A549 (cell line): ENCODE data around the gene METTL16. TPM values are rescaled to one million over a fixed set of nuclear protein-coding genes. Genes with fewer than 3 reads are reported as not detected.
A peak's percentile ranks its signal among the peaks of the same experiment; 100 is the strongest.
"Not testable (repeated sequence)": the region's sequence is repeated elsewhere in the genome, so short reads cannot be mapped to it uniquely, and the experiment has no call there.

Experiments
- ATAC-seq, 2 experiments: fragments of 200-7000 bp in 1 of 2; fragments of >200 bp in 1 of 2; cut with Nextera tagmentation in 1 of 2; cut with Tn5 transposase in 1 of 2; 3 replicates each; pipeline versions ENCODE4 v1.8.0 to v1.9.1; 2018 to 2020; ENCODE audit warnings: mild to moderate bottlenecking in 1 of 2, moderate library complexity in 1 of 2
- CTCF ChIA-PET: fragments of 300-600 bp; sonication (Branson Sonifier 250); formaldehyde crosslinking; extraction: SDS; loops from one replicate; lab custom pipeline; 2021; ENCODE audit warnings: antibody characterized with exemption, inconsistent platforms; lab: Yijun Ruan, JAX
- POLR2A ChIA-PET: fragments of 350-600 bp; formaldehyde crosslinking; extraction: SDS; loops from one replicate; lab custom pipeline; 2021; ENCODE audit warnings: antibody characterized with exemption, inconsistent platforms; lab: Yijun Ruan, JAX
- DNase-seq, 2 experiments: peaks; one replicate each; pipeline versions ENCODE4 v3.0.0 to v3.0.0-alpha.2; 2011 to 2016; ENCODE audit warnings: low read depth in 1 of 2, low spot score in 1 of 2
- FAIRE-seq: peaks from 2 replicates; lab custom pipeline; 2011; peaks lifted over from hg19 to GRCh38; lab: Jason Lieb, UNC
- H3K27ac ChIP-seq, 2 experiments: fragments of >200 bp; sonication (Bioruptor Twin); formaldehyde crosslinking; 3 replicates each; pipeline ENCODE4 v1.5.1; 2016 to 2017
- H3K4me1 ChIP-seq: fragments of >200 bp; sonication (Bioruptor Twin); formaldehyde crosslinking; 3 replicates; pipeline ENCODE4 v1.6.1; 2016
- H3K4me2 ChIP-seq: fragments of >200 bp; sonication (Bioruptor Twin); formaldehyde crosslinking; 3 replicates; pipeline ENCODE4 v1.6.1; 2016
- H3K4me3 ChIP-seq: fragments of >200 bp; sonication (Bioruptor Twin); formaldehyde crosslinking; 3 replicates; pipeline ENCODE4 v1.5.1; 2016
- H3K9me3 ChIP-seq: fragments of >200 bp; sonication (Bioruptor Twin); formaldehyde crosslinking; 3 replicates; pipeline ENCODE4 v1.6.1; 2016
- CBX2 ChIP-seq: fragments of 200-600 bp; sonication (generic); IDR thresholded peaks from 2 replicates; pipeline ENCODE4 v1.6.1; 2016; ENCODE audit warnings: low read depth, mild to moderate bottlenecking, borderline replicate concordance
- CHD4 ChIP-seq: fragments of 200-600 bp; sonication (generic); IDR thresholded peaks from 2 replicates; pipeline ENCODE4 v1.6.1; 2016; ENCODE audit warnings: antibody characterized with exemption, mild to moderate bottlenecking, borderline replicate concordance
- CTCF ChIP-seq: fragments of >200 bp; sonication (Bioruptor Twin); formaldehyde crosslinking; IDR thresholded peaks from 3 replicates; pipeline ENCODE4 v1.5.1; 2016
- ESRRA ChIP-seq: fragments of 150-350 bp; IDR thresholded peaks from 2 replicates; pipeline ENCODE4 v1.6.1; 2014; ENCODE audit warnings: mild to moderate bottlenecking, low read length, borderline replicate concordance
- HOXB13 ChIP-seq: fragments of 250-450 bp; sonication (Bioruptor Pico); IDR thresholded peaks from 2 replicates; pipeline ENCODE4 v1.5.0; 2020; ENCODE audit warnings: low read depth, mild to moderate bottlenecking, moderate library complexity
- JUN ChIP-seq, 2 experiments: fragments of >200 bp; sonication (Bioruptor Twin); formaldehyde crosslinking; IDR thresholded peaks; 2 replicates in 1 of 2; 3 replicates in 1 of 2; pipeline ENCODE4 v1.6.1; 2016 to 2017
- JUNB ChIP-seq: fragments of >200 bp; sonication (Bioruptor Twin); formaldehyde crosslinking; IDR thresholded peaks from 2 replicates; pipeline ENCODE4 v1.6.1; 2016
- KDM5A ChIP-seq: fragments of 200-600 bp; sonication (generic); IDR thresholded peaks from 2 replicates; pipeline ENCODE4 v1.6.1; 2016; ENCODE audit warnings: antibody characterized with exemption, mild to moderate bottlenecking
- MYC ChIP-seq: IDR thresholded peaks from 2 replicates; pipeline ENCODE4 v1.6.1; 2012; ENCODE audit warnings: mild to moderate bottlenecking, inconsistent platforms, low read length, improper control_type of control experiment, borderline replicate concordance
- NR3C1 ChIP-seq: fragments of >200 bp; sonication (Bioruptor Twin); formaldehyde crosslinking; IDR thresholded peaks from 3 replicates; pipeline ENCODE4 v1.6.1; 2017
- POLR2A ChIP-seq: IDR thresholded peaks from 2 replicates; pipeline ENCODE4 v1.6.1; 2012; ENCODE audit warnings: mild to moderate bottlenecking, low read length
- RFX5 ChIP-seq: fragments of 450-650 bp; IDR thresholded peaks from 2 replicates; pipeline ENCODE4 v1.7.1; 2014; ENCODE audit warnings: antibody characterized with exemption, mild to moderate bottlenecking, moderate library complexity
- TFCP2L1 ChIP-seq: fragments of 250-450 bp; sonication (Bioruptor Pico); IDR thresholded peaks from 2 replicates; pipeline ENCODE4 v1.5.0; 2021; ENCODE audit warnings: mild to moderate bottlenecking
- USF2 ChIP-seq: fragments of 450-650 bp; IDR thresholded peaks from 2 replicates; pipeline ENCODE4 v1.6.1; 2014; ENCODE audit warnings: antibody characterized with exemption
- WGBS: methylation state at CpG from one replicate; pipeline ENCODE4 v1.1.6; 2017; ENCODE audit errors: missing lambda C conversion rate; 5-methylcytosine and 5-hydroxymethylcytosine counted together
- polyA plus RNA-seq, 4 experiments: library from polyadenylated mRNA; depleted of rRNA in 3 of 4; stranded (reverse); fragments of >200 nt; fragmentation: RNase III in 1 of 4; extraction: RNeasy Plus Mini Kit Qiagen cat#74134 plus additional on column Dnase treatment in 1 of 4; gene quantifications; 2 replicates in 3 of 4; 3 replicates in 1 of 4; pipeline ENCODE4 v1.2.3, GENCODE V29; 2011 to 2017
- TF ChIP-seq, protein P1 (sequence below): IDR thresholded peaks from 2 replicates; pipeline ENCODE4 v1.6.1; 2012
- TF ChIP-seq, protein P2 (sequence below): IDR thresholded peaks from 2 replicates; pipeline ENCODE4 v1.6.1; 2012; ENCODE audit warnings: low read depth, borderline replicate concordance
- TF ChIP-seq, protein P3 (sequence below): fragments of 150-350 bp; IDR thresholded peaks from 2 replicates; pipeline ENCODE4 v1.6.1; 2014; ENCODE audit warnings: low read depth, mild to moderate bottlenecking, low read length
- TF ChIP-seq, protein P4 (sequence below): IDR thresholded peaks from 2 replicates; pipeline ENCODE4 v1.6.1; 2012

The METTL16 gene
- polyA plus RNA-seq, 2 of the 4 experiments (the other 2 are of a cell fraction) = 26.5 to 58.0 TPM

DNA sequence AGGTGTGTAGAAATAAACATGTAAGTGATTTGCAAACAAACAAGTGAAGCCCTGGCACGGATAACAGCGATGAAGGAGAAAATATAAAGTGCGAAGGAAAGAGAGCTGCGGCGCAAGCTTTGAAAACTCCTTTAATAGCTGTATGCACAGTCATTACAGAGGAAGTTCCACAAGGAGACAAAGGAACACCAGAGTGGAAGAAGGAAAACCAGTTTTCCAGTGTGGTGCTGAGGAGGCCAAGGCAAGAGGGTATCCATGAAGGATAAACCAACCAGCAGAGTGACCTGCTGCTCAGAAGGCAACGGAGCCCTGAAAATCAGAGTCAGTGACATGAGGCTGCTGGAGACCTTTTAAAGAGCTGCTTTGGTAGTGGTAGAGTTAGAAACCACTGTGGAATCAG lies 24.4 kb downstream of the METTL16 start:
- TF ChIP-seq ESRRA = no peak
- TF ChIP-seq CTCF = no peak
- TF ChIP-seq, protein P1, sequence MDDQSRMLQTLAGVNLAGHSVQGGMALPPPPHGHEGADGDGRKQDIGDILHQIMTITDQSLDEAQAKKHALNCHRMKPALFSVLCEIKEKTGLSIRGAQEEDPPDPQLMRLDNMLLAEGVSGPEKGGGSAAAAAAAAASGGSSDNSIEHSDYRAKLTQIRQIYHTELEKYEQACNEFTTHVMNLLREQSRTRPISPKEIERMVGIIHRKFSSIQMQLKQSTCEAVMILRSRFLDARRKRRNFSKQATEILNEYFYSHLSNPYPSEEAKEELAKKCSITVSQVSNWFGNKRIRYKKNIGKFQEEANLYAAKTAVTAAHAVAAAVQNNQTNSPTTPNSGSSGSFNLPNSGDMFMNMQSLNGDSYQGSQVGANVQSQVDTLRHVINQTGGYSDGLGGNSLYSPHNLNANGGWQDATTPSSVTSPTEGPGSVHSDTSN = no peak
- TF ChIP-seq POLR2A = no peak
- TF ChIP-seq, protein P2, sequence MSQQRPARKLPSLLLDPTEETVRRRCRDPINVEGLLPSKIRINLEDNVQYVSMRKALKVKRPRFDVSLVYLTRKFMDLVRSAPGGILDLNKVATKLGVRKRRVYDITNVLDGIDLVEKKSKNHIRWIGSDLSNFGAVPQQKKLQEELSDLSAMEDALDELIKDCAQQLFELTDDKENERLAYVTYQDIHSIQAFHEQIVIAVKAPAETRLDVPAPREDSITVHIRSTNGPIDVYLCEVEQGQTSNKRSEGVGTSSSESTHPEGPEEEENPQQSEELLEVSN = no peak
- TF ChIP-seq HOXB13 (CRISPR knock-in tag) = no peak
- no peak for TF ChIP-seq JUNB
- no peak for TF ChIP-seq CBX2
- TF ChIP-seq, protein P3, sequence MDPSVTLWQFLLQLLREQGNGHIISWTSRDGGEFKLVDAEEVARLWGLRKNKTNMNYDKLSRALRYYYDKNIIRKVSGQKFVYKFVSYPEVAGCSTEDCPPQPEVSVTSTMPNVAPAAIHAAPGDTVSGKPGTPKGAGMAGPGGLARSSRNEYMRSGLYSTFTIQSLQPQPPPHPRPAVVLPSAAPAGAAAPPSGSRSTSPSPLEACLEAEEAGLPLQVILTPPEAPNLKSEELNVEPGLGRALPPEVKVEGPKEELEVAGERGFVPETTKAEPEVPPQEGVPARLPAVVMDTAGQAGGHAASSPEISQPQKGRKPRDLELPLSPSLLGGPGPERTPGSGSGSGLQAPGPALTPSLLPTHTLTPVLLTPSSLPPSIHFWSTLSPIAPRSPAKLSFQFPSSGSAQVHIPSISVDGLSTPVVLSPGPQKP = no peak
- no peak for TF ChIP-seq TFCP2L1
- TF ChIP-seq, protein P4, sequence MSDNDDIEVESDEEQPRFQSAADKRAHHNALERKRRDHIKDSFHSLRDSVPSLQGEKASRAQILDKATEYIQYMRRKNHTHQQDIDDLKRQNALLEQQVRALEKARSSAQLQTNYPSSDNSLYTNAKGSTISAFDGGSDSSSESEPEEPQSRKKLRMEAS = no peak
- TF ChIP-seq USF2 = no peak
- no peak for TF ChIP-seq KDM5A
- no peak for TF ChIP-seq NR3C1
- TF ChIP-seq MYC = no peak
- TF ChIP-seq JUN (IDR thresholded peaks at IDR 0.05) = no peak
- no peak for TF ChIP-seq CHD4
- TF ChIP-seq RFX5 = no peak
- H3K4me2 ChIP-seq = no peak overlapping the region
- POLR2A ChIA-PET = interaction anchor here (0.6 kb wide), 1 partner anchor 528 kb away, joined by 7 read pairs; no protein-coding TSS in a partner anchor
- H3K9me3 ChIP-seq = no peaks in the 10 kb centered on the region
- ATAC-seq (no peak; a peak in 1 of 6 replicates), FAIRE-seq (no peak), DNase-seq (no peak)
- H3K27ac ChIP-seq = no peak overlapping the region
- H3K4me3 ChIP-seq = no peak overlapping the region
- WGBS = 76% methylated on average over 6 of the region's 6 CpGs
- CTCF ChIA-PET = interaction anchor here (0.7 to 1.1 kb wide), 5 partner anchors 10 to 104 kb away, joined by 3 to 4 read pairs (median 3); no protein-coding TSS in a partner anchor
- H3K4me1 ChIP-seq = peaks cover 30% of the 10 kb centered on the region

DNA sequence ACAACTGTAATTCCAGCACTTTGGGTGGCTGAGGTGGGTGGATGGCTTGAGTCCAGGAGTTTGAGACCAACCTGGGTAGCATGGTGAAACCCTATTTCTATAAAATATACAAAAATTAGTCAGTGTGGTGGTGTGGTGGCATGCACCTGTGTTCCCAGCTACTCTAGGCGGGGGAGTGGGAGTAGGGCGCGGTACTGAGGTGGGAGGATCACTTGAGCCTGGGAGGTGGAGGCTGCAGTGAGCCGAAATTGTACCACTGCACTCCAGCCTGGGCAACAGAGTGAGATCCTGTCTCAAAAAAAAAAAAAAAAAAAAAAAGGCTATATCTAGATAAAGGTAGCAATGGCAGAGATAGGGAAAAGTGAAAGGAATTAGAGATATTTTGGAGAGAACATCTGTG lies 25.0 kb downstream of the METTL16 start:
- not testable (repeated sequence) for H3K4me2 ChIP-seq, H3K9me3 ChIP-seq, H3K27ac ChIP-seq, FAIRE-seq, DNase-seq, H3K4me3 ChIP-seq
- POLR2A ChIA-PET = interaction anchor here (0.6 kb wide), 1 partner anchor 529 kb away, joined by 7 read pairs; no protein-coding TSS in a partner anchor
- CTCF ChIA-PET = interaction anchor here (0.9 to 1.1 kb wide), 3 partner anchors 9 to 103 kb away, joined by 3 to 4 read pairs (median 3); no protein-coding TSS in a partner anchor
- 0 out of 6 replicates have a peak, but pooled peaks of 1 of the 2 experiments have one; percentile 20 for ATAC-seq
- H3K4me1 ChIP-seq = peaks cover 30% of the 10 kb centered on the region
- WGBS = 93% methylated on average over 4 of the region's 4 CpGs
